Natural killer cell (primary cell): ENCODE measurements around the gene CSN1S1. TPM values are rescaled to one million over a fixed set of nuclear protein-coding genes. Genes with fewer than 3 reads are reported as not detected.
A peak's percentile ranks its signal among the peaks of the same experiment; 100 is the strongest.

Experiments
- ATAC-seq, 3 donors: fragments of 150-1000 bp in 2 of 3; fragments of 200-7000 bp in 1 of 3; cut with Tn5 transposase; 1 replicate in 1 of 3; 2 replicates in 2 of 3; pipeline ENCODE4 v1.10.0; 2021; ENCODE audit warnings: mild to moderate bottlenecking in 2 of 3, moderate library complexity in 2 of 3
- DNase-seq, 2 donors: peaks; one replicate each; pipeline versions ENCODE4 v3.0.0 to v3.0.0-alpha.2; 2013 to 2021; ENCODE audit warnings: mixed read lengths in 1 of 2
- H3K27ac ChIP-seq: one replicate; pipeline ENCODE4 v1.5.1; 2013; ENCODE audit warnings: mild to moderate bottlenecking, low read length
- H3K27me3 ChIP-seq: one replicate; pipeline ENCODE4 v1.6.1; 2013; ENCODE audit warnings: low read length; ENCODE audit not compliant: control insufficient read depth, insufficient read depth
- H3K36me3 ChIP-seq: one replicate; pipeline ENCODE4 v1.6.1; 2013; ENCODE audit warnings: low read length; ENCODE audit not compliant: control insufficient read depth, insufficient read depth
- H3K4me1 ChIP-seq: one replicate; pipeline ENCODE4 v1.6.1; 2013; ENCODE audit warnings: low read length; ENCODE audit not compliant: control insufficient read depth, insufficient read depth
- H3K4me3 ChIP-seq: one replicate; pipeline ENCODE4 v1.5.1; 2013; ENCODE audit warnings: low read length
- H3K9me3 ChIP-seq: one replicate; pipeline ENCODE4 v1.6.1; 2013; ENCODE audit warnings: low read length; ENCODE audit not compliant: control insufficient read depth, insufficient read depth
- H3K27ac Mint-ChIP-seq, 2 donors: one replicate each; pipeline ENCODE4 v1.8.0; 2022; ENCODE audit warnings: mild to moderate bottlenecking in 2 of 2, mixed read lengths in 2 of 2, moderate library complexity in 1 of 2
- H3K27me3 Mint-ChIP-seq, 2 donors: one replicate each; pipeline ENCODE4 v1.8.0; 2022; ENCODE audit warnings: low read depth in 2 of 2, mixed read lengths in 2 of 2
- H3K36me3 Mint-ChIP-seq: one replicate; pipeline ENCODE4 v1.8.0; 2022; ENCODE audit warnings: mixed read lengths
- H3K4me1 Mint-ChIP-seq, 2 donors: one replicate each; pipeline ENCODE4 v1.8.0; 2022; ENCODE audit warnings: mixed read lengths in 2 of 2
- H3K4me3 Mint-ChIP-seq: one replicate; pipeline ENCODE4 v1.8.0; 2022; ENCODE audit warnings: mild to moderate bottlenecking, moderate library complexity, mixed read lengths
- H3K9me3 Mint-ChIP-seq, 2 donors: one replicate each; pipeline ENCODE4 v1.8.0; 2022; ENCODE audit warnings: mixed read lengths in 2 of 2
- CTCF ChIP-seq: fragments of 200-600 bp; IDR thresholded peaks from one replicate; pipeline ENCODE4 v1.8.0; 2022; ENCODE audit warnings: antibody characterized with exemption
- WGBS: methylation state at CpG from one replicate; pipeline ENCODE4 v1.1.7; 2013; ENCODE audit warnings: missing lambda C conversion rate; ENCODE audit not compliant: insufficient coverage; 5-methylcytosine and 5-hydroxymethylcytosine counted together
- intact Hi-C: fragments of 100-400 bp; cut with micrococcal nuclease; formaldehyde crosslinking; loops from one replicate; pipeline ENCODE4 v1.14.2; 2022
- total RNA-seq, 4 donors: library from RNA; stranded (reverse); fragments of 120-200 nt in 1 of 4; gene quantifications; one replicate each; pipeline versions ENCODE4 v1.2.3 to v1.2.4, GENCODE V29; 2013 to 2022

The CSN1S1 gene
- not detected for total RNA-seq
- 0.14 TPM for total RNA-seq (2013)

- H3K27me3 Mint-ChIP-seq = no peaks in the 10 kb centered on the region
- H3K9me3 ChIP-seq = no peaks in the 10 kb centered on the region
- H3K4me1 ChIP-seq = no peaks in the 10 kb centered on the region
- no peak for TF ChIP-seq CTCF
- 92% methylated on average over 3 of the region's 3 CpGs for WGBS
- intact Hi-C loops = no loop called here
- no peak within 1 kb of the TSS for H3K27ac Mint-ChIP-seq
- no peaks in the 10 kb centered on the region for H3K36me3 Mint-ChIP-seq
- H3K27ac ChIP-seq = no peak within 1 kb of the TSS
- DNase-seq (no peak), ATAC-seq (no peak)
- no peaks in the 10 kb centered on the region for H3K27me3 ChIP-seq
- H3K9me3 Mint-ChIP-seq = peaks cover 0 to 2% of the 10 kb centered on the region in 2 donors
- no peak within 1 kb of the TSS for H3K4me3 ChIP-seq
- H3K4me1 Mint-ChIP-seq = no peaks in the 10 kb centered on the region
- H3K36me3 ChIP-seq = no peaks in the 10 kb centered on the region
- H3K4me3 Mint-ChIP-seq = no peak within 1 kb of the TSS
Observed at GRCh38 chr4:69930768-69931167, at the start of gene CSN1S1. TSS of gene CSN1S1 (plus strand) at chr4:69931068. CDS start at chr4:69932556, 1,488 bp downstream.

GRCh38 chr4:69881173-69881773 lies 49.6 kb upstream of the CSN1S1 start:
- TF ChIP-seq CTCF = peak; percentile 96
- H3K27ac ChIP-seq = no peak overlapping the region
- no peaks in the 10 kb centered on the region for H3K4me1 ChIP-seq
- intact Hi-C loops = loop anchor here (1.0 to 2.0 kb wide), 2 partner anchors 58 to 192 kb away; no protein-coding TSS in a partner anchor
- no peak overlapping the region for H3K4me3 ChIP-seq
- Mint-ChIP-seq H3K4me3 (no peak overlapping the region), H3K4me1 (no peaks in the 10 kb centered on the region), H3K36me3 (no peaks in the 10 kb centered on the region), H3K27me3 (peaks cover 0 to 2% of the 10 kb centered on the region in 2 donors), H3K9me3 (no peaks in the 10 kb centered on the region), H3K27ac (no peak overlapping the region)
- DNase-seq (peak in 1 of 2 donors; percentile 64), ATAC-seq (peak; percentile 84 to 98 (median 97))
- no peaks in the 10 kb centered on the region for H3K27me3 ChIP-seq
- no peaks in the 10 kb centered on the region for H3K9me3 ChIP-seq
- no peaks in the 10 kb centered on the region for H3K36me3 ChIP-seq

GRCh38 chr4:69882150-69882549 lies 48.7 kb upstream of the CSN1S1 start:
- DNase-seq (no peak), ATAC-seq (no peak)
- no peak overlapping the region for H3K27ac ChIP-seq
- intact Hi-C loops = no loop called here
- TF ChIP-seq CTCF = no peak
- Mint-ChIP-seq H3K36me3 (no peaks in the 10 kb centered on the region), H3K4me3 (no peak overlapping the region), H3K9me3 (no peaks in the 10 kb centered on the region), H3K27me3 (peaks cover 0 to 2% of the 10 kb centered on the region in 2 donors), H3K4me1 (no peaks in the 10 kb centered on the region), H3K27ac (no peak overlapping the region)
- H3K4me1 ChIP-seq = no peaks in the 10 kb centered on the region
- H3K9me3 ChIP-seq = no peaks in the 10 kb centered on the region
- no peak overlapping the region for H3K4me3 ChIP-seq
- no peaks in the 10 kb centered on the region for H3K27me3 ChIP-seq
- no peaks in the 10 kb centered on the region for H3K36me3 ChIP-seq

GRCh38 chr4:69888336-69888735 lies 42.5 kb upstream of the CSN1S1 start:
- H3K36me3 ChIP-seq = no peaks in the 10 kb centered on the region
- H3K4me3 ChIP-seq = no peak overlapping the region
- no peak overlapping the region for H3K27ac ChIP-seq
- TF ChIP-seq CTCF = no peak
- Mint-ChIP-seq H3K4me1 (peaks cover 5 to 6% of the 10 kb centered on the region in 2 donors), H3K9me3 (no peaks in the 10 kb centered on the region), H3K36me3 (no peaks in the 10 kb centered on the region), H3K27me3 (peaks cover 0 to 6% of the 10 kb centered on the region in 2 donors), H3K27ac (no peak overlapping the region), H3K4me3 (no peak overlapping the region)
- DNase-seq (no peak), ATAC-seq (peak in 2 of 3 donors; percentile 46 to 52)
- H3K27me3 ChIP-seq = no peaks in the 10 kb centered on the region
- no peaks in the 10 kb centered on the region for H3K9me3 ChIP-seq
- no peaks in the 10 kb centered on the region for H3K4me1 ChIP-seq
- intact Hi-C loops = no loop called here
